GM18505 (cell line): ENCODE measurements around the gene JPT2.
"Not testable (repeated sequence)": the region's sequence is repeated elsewhere in the genome, so short reads cannot be mapped to it uniquely, and the experiment has no call there.

Source experiments
- ATAC-seq: cut with Tn5 transposase; IDR thresholded peaks from one replicate; pipeline ENCODE4 v1.9.1; 2021; ENCODE audit not compliant: unreplicated experiment
- POLR2A ChIP-seq: IDR thresholded peaks from 4 replicates; pipeline ENCODE4 v1.6.1; 2011; ENCODE audit warnings: borderline replicate concordance; ENCODE audit not compliant: insufficient read depth, insufficient read length; ENCODE audit errors: extremely low read depth

Gene JPT2

DNA sequence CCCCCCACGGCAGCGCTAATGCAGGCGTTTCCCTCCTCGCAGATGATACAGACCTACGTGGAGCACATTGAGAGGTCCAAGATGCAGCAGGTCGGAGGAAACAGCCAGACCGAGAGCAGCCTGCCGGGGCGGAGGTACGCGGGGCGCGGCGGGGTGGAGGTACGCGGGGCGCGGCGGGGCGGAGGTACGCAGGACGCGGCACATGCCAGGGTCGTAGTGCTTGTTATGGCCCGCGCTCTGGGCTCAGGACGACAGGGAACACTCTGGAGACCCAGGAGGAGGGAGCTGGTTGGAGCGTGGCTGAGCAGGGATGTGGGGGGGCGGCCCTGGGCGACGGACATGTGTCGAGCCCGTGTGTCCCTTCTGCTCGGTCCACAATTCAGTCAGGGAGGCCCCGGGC lies 51.4 kb downstream of the JPT2 start:
- no peak for TF ChIP-seq POLR2A
- ATAC-seq = no peak

DNA sequence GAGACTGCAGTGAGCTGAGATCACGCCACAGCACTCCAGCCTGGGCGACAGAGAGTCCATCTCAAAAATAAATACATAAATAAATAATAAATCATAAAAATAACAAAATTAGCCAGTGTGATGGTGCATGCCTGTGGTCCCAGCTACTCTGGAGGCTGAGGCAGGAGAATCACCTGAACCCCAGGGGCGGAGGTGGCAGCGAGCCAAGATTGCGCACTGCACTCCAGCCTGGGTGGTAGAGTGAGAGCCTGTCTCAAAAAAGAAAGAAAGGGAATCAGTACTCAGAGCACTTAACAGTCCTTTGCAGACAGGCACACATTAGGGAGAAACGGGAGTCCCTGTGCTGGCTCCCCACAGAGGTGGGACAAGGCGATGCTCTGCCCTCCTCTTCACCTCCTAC lies 53.0 kb downstream of the JPT2 start:
- ATAC-seq = no peak
- no peak for TF ChIP-seq POLR2A

DNA sequence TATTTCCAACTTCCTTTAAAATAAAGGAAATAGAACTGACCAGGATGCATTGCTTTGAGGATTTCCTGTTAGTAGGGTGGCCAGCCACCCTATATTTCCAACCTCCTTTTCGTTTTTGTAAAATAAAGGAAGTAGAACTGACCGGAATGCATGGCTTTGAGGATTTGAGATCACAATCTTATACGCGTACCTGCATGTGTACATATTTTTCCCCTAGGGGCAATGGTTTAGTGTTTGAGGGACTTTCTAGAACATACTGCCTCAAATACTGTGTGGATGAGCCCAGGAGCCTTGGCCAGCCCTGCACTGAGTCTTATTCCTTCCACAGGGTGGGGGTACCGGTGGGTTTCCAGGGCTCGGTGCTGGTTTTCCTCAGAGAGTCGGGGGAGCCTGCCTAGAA lies 53.5 kb downstream of the JPT2 start:
- no peak for TF ChIP-seq POLR2A
- no peak for ATAC-seq

DNA sequence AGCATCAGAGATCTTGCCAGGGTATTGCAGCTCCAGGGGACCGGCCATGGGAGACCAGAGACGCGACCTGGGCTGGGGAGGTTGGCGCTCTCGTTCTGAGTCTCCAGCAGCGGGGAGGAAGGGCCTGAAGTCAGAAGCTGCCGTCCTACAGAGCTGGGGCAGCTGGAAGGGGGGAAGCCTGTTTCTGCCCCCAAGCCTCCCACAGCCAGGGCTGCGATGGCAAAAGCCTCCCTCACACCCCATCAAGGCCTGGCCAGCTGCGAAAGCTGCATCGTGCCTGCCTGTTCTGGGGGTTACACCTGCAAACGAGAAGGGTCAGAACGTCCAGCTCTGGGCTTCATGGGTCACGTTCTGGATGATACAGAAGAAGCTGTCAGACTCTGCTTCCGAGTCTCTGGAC lies 54.0 kb downstream of the JPT2 start:
- no peak for ATAC-seq
- TF ChIP-seq POLR2A = no peak

DNA sequence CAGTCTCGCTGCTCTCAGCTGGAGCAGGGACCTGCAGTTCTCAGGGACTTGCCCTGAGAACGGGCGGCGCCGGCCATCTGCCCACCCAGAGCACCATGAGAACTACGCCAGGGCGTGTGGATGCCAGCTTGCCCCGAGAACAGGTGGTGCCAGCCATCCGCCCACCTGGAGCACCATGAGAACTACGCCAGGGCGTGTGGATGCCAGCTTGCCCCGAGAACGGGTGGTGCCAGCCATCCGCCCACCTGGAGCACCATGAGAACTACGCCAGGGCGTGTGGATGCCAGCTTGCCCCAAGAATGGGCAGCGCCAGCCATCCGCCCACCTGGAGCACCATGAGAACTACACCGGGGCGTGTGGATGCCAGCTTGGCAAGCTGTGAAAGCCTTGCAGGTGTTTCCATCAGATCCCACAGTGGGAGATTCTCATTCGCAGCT lies 54.5 kb downstream of the JPT2 start:
- ATAC-seq = not testable (repeated sequence)

DNA sequence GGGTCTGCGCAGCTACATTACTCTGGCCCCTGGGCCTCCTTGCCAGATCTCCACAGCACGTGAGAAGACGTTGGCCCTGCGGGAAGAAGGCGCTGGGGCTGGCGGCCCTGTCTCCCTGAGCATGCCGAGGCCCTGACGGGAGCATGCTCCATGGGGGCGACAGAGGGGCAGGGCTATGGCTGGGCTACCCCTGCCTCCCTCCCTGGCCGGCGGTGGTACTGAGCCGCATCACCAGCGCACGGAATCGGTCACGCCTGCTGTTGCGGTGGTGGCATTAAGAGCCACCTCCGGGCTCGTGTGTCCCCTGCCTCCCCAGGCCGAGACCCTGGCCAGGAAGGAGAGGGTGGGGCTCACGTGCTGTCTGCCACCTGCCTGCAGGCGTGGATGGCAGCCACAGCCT lies 56.0 kb downstream of the JPT2 start:
- ATAC-seq = no peak
- no peak for TF ChIP-seq POLR2A

DNA sequence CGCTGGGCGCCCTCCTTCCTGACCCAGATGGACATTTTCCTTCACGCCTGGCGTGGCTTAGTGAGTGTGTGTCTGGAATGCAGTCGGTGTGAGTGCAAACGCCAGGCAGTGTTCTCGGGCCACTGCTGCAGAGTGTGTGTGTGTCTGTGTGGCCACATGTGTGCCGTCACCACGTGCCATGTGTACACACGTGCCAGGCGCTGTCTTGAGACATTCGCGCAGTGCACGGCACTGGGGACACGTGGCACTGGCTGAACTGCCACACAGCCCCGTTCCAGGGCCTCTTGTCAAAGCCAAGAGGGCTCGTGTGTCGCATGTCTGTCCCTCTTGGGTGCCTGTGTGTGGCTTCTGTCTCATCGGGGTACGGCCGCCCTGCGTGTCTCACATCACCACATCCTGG lies 56.7 kb downstream of the JPT2 start:
- TF ChIP-seq POLR2A = no peak
- no peak for ATAC-seq

DNA sequence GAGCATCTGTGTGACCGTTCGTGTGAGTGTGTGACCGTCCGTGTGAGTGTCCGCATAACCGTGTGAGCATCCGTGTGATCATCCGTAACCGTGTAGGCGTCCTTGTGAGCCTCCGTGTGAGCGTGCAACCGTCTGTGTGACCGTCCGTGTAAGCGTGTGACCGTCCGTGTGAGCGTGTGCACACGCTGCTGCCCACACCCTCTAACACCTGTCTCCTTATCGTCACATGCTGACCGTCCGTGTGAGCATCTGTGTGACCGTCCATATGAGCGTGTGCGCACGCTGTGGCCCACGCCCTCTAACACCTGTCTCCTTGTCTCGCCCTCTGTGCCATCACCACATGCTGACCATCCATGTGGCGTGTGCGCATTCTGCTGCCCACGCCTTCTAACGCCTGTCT lies 62.2 kb downstream of the JPT2 start:
- ATAC-seq = no peak
- TF ChIP-seq POLR2A = no peak

DNA sequence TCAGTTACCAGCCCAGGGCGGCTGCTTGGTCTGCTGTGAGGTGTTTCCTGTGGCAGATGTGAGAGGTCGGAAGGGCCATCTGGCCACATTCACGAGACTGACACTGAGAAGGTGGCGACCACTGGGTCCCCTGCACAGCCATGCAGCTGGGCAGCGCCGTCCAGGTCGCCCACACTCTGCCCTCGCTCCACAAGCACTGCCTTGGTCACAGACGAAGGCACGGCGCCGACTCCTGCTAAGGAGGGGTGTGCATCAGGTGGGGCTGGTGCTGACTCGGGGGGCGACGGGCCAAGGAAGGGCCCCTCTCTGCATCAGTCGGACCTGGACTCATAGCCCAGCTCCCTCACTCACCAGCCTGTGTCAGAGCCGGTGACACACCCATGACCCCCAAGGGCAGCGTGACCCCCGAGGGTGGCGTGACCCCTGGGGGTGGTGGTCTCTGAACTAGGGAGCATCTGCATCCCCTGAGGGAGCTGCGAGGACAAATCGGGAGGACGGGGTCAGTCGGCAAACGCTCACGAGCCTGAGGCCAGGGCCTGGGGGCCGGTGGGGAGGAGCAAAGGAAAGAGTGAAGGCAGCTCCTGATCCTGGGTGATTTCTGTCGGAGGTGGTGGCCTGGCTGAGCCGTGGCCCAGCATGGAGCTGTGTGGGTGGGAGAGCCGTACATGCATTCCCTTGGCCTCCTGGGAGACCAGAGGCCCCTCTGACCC lies 62.9 kb downstream of the JPT2 start:
- no peak for TF ChIP-seq POLR2A
- no peak for ATAC-seq

DNA sequence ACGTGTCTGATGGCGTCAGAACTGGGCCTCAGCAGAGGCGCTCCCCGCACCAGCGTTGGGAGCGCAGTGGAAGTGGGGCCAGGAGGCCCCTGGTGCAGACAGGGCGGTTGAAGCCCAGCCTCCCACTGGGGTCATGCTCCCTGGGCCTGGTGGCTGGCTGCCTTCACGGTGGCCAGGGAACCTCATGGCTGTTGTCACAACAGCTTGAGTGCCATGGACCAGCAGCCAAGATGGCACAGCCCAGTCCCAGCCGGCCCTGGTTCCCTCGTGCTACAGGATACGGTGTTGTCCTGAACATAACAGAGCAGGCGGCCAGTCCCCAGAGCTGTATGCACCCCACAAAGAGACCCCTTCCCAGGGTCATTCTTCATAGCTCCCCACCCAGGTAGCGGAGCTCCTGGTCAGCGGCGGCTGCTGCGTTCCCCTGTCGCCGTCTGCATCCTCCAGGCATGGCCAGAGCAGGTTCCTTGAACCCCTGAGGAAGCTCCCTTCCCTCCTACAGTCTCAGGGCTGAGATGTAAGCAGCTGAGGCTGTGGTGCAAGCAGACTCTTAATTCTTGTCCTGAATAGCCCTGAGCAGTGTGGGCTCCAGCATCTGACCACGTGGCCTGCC lies 63.6 kb downstream of the JPT2 start:
- no peak for ATAC-seq
- TF ChIP-seq POLR2A = no peak

DNA sequence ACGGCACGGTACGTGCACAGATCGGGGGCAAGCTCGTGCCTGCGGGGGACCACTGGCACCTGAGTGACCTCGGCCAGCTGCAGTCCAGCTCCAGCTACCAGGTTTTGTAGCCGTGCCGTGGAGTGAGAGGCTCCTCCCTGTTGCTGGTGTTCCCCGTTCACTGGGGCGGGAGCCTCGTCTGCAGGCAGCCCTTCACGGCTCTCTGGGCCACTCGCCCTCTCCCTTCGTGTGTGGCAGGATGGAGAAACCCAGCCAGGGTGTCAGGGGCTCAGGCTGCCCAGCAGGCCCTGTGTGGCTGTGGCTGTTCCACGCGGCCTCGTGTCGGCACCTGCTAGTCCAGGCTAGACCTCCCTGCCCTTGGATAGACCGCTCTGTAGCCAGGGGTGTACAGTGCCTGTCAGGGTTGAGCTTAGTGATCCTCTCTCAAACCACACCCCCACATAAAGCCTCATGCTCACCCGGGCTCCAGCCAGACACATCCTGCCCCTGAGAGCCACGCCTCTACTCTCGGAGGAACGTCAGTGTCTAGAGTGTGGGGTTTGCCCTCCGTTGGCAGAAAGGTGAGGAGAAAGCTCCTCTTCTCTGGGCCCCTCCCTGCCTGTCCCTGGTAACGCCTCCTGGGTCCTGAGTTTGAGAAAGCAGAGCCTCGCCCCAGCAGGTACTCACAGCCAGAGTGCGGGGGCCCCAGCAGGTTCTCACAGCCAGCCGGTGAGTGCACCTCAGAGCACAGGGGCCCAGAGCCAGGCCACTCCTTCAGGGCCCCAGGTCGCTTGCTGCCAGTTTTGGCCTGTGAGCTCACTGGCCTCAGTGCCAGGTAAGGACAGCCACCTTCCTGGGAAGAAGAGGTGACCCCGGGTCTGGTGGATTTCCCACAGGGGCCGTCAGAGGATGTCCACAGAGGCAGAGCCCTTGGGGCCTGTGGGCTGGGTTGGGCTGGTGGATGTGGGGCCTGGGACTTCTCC lies 65.6 kb downstream of the JPT2 start:
- TF ChIP-seq POLR2A = no peak
- no peak for ATAC-seq

DNA sequence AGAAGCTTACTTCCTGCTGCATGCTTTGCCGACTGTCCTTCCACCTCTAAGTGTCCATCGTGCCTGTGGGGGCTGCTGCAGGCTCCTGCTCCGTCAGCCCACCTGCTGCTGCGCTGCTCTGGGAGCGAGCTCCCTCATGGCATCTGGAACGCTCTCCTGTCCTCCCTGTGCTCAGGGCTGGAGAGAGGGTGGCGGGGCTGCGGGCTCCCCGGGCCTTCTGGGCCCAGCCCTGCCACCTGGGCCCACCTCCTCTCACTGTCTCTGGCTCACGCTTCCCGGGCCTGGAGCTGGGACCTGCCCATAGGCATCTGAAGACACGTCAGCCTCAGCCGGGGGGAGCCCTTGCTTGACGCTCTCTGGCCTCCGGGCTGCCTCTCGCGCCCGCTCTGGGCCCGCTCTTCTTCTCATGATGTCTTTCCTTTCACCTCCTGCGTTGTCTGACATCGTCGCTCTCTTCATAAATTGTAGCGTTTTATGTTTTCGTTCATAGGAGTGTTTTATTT lies 66.3 kb downstream of the JPT2 start:
- TF ChIP-seq POLR2A = no peak
- ATAC-seq = no peak

DNA sequence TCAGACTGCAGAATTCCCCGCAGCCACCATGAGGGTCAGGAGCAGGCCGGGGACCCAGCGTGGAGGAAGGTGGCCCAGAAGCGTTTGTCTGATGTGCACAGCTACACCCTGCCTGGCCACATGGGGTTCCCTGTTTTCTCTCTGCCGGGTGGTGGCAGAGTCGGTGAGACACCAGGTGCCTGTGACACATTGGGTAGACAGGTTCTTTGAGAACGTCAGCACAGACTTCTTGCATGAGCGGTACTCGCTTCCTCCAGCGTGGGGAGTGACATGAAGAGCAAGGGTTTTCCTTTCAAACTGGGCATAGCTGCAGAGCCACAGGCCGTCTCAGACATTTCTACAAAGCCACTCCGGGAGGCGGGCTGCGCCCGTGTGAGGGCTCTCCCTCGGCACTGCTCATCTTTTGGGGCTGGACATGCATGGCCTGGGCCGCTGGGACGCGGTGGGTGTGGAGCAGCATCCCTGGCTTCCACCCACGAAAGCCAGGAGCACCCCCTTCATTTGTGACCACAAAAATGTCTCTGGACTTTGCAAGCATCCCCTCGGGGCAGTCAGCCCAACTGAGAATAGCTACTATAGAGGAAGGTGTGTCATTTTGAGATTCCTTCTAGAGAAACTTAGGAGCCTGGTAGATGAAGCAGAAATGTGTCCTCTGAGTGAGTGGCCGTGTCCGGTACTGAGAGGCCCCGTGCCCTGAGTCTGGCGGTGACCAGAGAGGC lies 67.3 kb downstream of the JPT2 start:
- ATAC-seq = no peak
- no peak for TF ChIP-seq POLR2A

DNA sequence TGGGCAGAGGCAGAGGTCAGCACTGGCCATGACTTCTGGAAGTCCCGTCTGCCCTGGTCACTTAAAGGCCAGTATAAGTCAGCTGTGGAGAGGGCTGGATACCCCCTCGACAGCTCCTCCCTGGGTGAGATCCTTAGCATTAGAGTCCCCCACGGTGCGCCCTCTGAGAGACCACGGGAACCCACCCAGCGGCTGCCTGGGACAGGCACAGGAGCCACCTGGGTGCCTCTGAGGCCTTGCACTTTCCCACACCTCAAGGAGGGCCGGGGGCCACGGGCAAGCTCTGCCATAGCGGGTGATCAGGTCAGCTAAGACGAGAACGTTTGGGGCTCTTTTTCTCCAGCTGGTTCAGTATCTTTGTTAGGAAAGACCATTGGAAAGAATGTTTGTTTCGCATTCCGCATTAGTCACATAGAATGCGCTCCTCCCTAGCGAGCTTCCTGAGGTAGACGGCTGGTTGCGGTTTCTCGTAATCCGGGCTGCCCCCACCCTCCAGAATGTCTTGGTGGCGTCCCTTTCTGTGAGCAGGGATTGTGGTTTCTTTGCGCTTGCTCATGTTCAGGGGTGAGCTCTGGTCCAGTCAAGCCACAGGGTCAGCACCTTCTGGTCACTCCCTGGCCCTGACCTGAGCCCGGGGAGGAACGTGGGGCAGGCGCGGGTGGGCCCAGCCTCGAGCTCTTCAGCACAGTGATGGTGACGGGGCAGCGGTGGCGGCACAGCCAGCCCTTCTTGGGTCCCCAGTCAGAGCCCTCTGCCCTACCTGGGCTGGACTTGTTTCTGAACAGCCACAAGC lies 68.0 kb downstream of the JPT2 start:
- no peak for TF ChIP-seq POLR2A
- ATAC-seq = no peak
